ENCODE results near the gene SHROOM2.

SHROOM2 gene

GRCh38 chrX:9919632-9920172, 133.5 kb downstream of the SHROOM2 start:
- no peak for TF ChIP-seq POLR2A (IDR thresholded peaks at IDR 0.05; ENCODE audit: low read length)
- no peak for TF ChIP-seq GATA1 (IDR thresholded peaks at IDR 0.05; ENCODE audit: low read depth, low read length)
- DNase-seq = no peak

- no peak for DNase-seq
- TF ChIP-seq GATA1 (IDR thresholded peaks at IDR 0.05; ENCODE audit: low read depth, low read length) (no peak), POLR2A (IDR thresholded peaks at IDR 0.05; ENCODE audit: low read length) (no peak)
Measured at GRCh38 chrX:9921407-9921806, 135.2 kb downstream of the SHROOM2 start.

- no peak for DNase-seq
- TF ChIP-seq GATA1 (IDR thresholded peaks at IDR 0.05; ENCODE audit: low read depth, low read length) = no peak
- no peak for TF ChIP-seq POLR2A (IDR thresholded peaks at IDR 0.05; ENCODE audit: low read length)
Measured at GRCh38 chrX:9923357-9923756, 137.1 kb downstream of the SHROOM2 start.

- DNase-seq = no peak
- TF ChIP-seq GATA1 (IDR thresholded peaks at IDR 0.05; ENCODE audit: low read depth, low read length) (no peak), POLR2A (IDR thresholded peaks at IDR 0.05; ENCODE audit: low read length) (no peak)
Measured at GRCh38 chrX:9926002-9926401, 139.8 kb downstream of the SHROOM2 start.

GRCh38 chrX:9927698-9928482, 141.7 kb downstream of the SHROOM2 start:
- no peak for TF ChIP-seq GATA1 (IDR thresholded peaks at IDR 0.05; ENCODE audit: low read depth, low read length)
- TF ChIP-seq POLR2A (IDR thresholded peaks at IDR 0.05; ENCODE audit: low read length) = no peak
- DNase-seq = no peak

- DNase-seq = no peak
- TF ChIP-seq POLR2A (IDR thresholded peaks at IDR 0.05; ENCODE audit: low read length) = no peak
- no peak for TF ChIP-seq GATA1 (IDR thresholded peaks at IDR 0.05; ENCODE audit: low read depth, low read length)
Measured at GRCh38 chrX:9935436-9935835, 149.2 kb downstream of the SHROOM2 start.

GRCh38 chrX:9937761-9938160, 151.5 kb downstream of the SHROOM2 start:
- DNase-seq = no peak
- TF ChIP-seq POLR2A (IDR thresholded peaks at IDR 0.05; ENCODE audit: low read length) (no peak), GATA1 (IDR thresholded peaks at IDR 0.05; ENCODE audit: low read depth, low read length) (no peak)

- DNase-seq = no peak
- TF ChIP-seq POLR2A (IDR thresholded peaks at IDR 0.05; ENCODE audit: low read length) = no peak
- no peak for TF ChIP-seq GATA1 (IDR thresholded peaks at IDR 0.05; ENCODE audit: low read depth, low read length)
Measured at GRCh38 chrX:9938516-9938915, 152.3 kb downstream of the SHROOM2 start.

- no peak for DNase-seq
- TF ChIP-seq POLR2A (IDR thresholded peaks at IDR 0.05; ENCODE audit: low read length) (no peak), GATA1 (IDR thresholded peaks at IDR 0.05; ENCODE audit: low read depth, low read length) (no peak)
Measured at GRCh38 chrX:9940421-9940820, 154.2 kb downstream of the SHROOM2 start.

- no peak for DNase-seq
- TF ChIP-seq POLR2A (IDR thresholded peaks at IDR 0.05; ENCODE audit: low read length) (no peak), GATA1 (IDR thresholded peaks at IDR 0.05; ENCODE audit: low read depth, low read length) (no peak)
Measured at GRCh38 chrX:9942086-9942485, 155.9 kb downstream of the SHROOM2 start.

GRCh38 chrX:9943420-9943819, 157.2 kb downstream of the SHROOM2 start:
- DNase-seq = no peak
- no peak for TF ChIP-seq GATA1 (IDR thresholded peaks at IDR 0.05; ENCODE audit: low read depth, low read length)
- TF ChIP-seq POLR2A (IDR thresholded peaks at IDR 0.05; ENCODE audit: low read length) = no peak

- no peak for TF ChIP-seq GATA1 (IDR thresholded peaks at IDR 0.05; ENCODE audit: low read depth, low read length)
- no peak for TF ChIP-seq POLR2A (IDR thresholded peaks at IDR 0.05; ENCODE audit: low read length)
Measured at GRCh38 chrX:9947131-9947794, 161.0 kb downstream of the SHROOM2 start.

GRCh38 chrX:9948406-9948805, 162.2 kb downstream of the SHROOM2 start:
- TF ChIP-seq POLR2A (IDR thresholded peaks at IDR 0.05; ENCODE audit: low read length) (no peak), GATA1 (IDR thresholded peaks at IDR 0.05; ENCODE audit: low read depth, low read length) (no peak)
- DNase-seq = no peak

More at GRCh38 chrX:9947131-9947794, 161.0 kb downstream of the SHROOM2 start:
- DNase-seq = no peak

GRCh38 chrX:9952300-9952699, 166.1 kb downstream of the SHROOM2 start:
- no peak for TF ChIP-seq POLR2A (IDR thresholded peaks at IDR 0.05; ENCODE audit: low read length)
- TF ChIP-seq GATA1 (IDR thresholded peaks at IDR 0.05; ENCODE audit: low read depth, low read length) = no peak
- no peak for DNase-seq
